Stimulated activated naive CD4-positive, alpha-beta T cell (primary cell): ENCODE data around the gene NCK1.
"Not testable (repeated sequence)": the region's sequence is repeated elsewhere in the genome, so short reads cannot be mapped to it uniquely, and the experiment has no call there.

Experiments
- DNase-seq, 6 experiments: peaks; one replicate each; lab custom pipeline; 2025; lab: John Stamatoyannopoulos, UW

The NCK1 gene

DNA sequence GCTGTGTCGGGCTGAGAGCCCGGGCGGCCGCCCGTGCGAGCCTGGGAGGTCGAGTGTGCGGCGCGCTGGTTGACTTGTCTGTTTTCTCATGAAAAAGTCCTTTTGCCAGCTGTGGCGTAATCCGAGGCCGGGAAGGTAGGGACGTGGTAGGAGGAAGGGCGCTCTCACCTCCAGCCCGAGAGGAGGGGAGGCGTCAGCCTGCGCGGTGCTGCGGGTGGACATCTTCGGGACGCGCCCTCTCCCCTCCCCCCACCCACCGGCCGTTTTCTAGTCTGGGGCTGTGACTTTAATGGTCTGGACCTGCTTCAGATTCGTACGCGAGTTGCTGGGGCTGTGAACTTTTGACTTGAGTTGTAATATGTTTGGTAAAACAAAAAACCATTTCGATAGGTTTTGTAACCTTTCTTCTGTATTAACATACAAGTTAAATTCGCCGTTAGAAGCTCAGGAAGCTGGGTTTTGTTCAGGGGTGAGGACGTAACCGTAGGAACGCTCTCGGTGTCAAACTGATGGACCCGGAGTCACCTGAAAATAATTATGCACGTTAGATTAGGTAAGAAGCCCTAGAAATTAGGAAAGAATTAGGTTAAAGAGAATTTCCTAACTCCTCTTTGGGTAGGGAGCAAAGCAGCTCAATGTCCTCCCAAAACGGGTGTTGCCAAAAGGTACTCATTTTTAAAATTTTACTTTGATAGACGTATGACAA, 762 bp downstream of the NCK1 start:
- DNase-seq: peak in 3 of 6 experiments; percentile 21 to 56 (median 51)

DNA sequence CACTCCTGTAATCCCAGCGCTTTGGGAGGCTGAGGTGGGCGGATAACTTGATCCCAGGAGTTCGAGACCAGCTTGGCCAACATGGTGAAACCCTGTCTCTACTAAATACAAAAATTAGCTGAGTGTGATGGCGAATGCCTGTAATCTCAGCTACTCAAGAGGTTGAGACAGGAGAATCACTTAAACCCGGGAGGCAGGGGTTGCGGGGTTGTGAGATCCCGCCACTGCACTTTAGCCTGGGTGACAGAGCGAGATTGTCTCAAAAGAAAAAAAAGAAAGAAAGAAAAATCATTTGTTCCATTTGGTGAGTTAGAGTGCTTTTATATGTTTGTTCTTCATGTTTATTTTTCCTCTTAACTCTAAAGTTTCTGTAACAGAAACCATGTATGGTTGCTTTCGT, 7.3 kb downstream of the NCK1 start:
- no peak for DNase-seq

DNA sequence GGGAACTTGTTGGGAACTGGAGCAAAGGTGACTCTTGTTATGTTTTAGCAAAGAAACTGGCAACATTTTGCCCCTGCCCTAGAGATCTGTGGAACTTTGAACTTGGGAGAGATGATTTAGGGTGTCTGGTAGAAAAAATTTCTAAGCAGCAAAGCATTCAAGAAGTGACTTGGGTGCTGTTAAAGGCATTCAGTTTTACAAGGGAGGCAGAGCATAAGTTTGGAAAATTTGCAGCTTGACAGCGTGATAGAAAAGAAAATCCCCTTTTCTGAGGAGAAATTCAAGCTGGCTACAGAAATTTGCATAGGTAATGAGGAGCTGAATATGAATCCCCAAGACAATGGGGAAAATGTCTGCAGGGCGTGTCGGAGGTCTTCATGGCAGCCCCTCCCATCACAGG, 10.2 kb downstream of the NCK1 start:
- DNase-seq: not testable (repeated sequence)

DNA sequence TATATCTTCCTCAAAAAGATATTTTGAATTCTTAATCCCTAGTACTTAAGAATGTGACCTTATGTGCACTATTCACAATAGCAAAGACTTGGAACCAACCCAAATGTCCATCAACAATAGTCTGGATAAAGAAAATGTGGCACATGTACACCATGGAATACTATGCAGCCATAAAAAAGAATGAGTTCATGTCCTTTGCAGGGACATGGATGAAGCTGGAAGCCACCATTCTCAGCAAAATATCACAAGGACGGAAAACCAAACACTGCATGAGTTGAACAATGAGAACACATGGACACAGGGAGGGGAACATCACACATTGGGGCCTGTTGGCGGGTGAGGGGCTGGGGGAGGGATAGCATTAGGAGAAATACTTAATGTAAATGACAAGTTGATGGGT, 17.5 kb downstream of the NCK1 start:
- DNase-seq: not testable (repeated sequence)

DNA sequence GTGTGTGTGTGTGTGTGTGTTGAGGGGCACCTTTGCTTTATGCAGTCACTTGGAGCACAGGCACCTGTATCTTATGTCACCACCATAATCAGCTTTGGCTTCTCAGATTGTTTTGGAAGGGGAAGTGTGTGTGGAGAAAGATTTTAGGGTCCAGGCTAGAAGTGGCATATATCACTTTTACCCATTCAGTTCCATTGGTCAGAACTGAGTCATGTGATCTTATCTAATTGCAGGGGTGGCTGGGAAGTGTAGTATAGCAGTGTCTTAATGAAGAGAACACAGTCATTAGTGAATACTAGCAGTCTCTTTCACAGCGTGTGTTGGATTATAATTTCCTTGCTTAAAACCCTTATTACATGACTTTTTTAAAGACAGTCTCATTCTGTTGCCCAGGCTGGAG, 20.6 kb downstream of the NCK1 start:
- DNase-seq: peak in 2 of 6 experiments; percentile 15 to 16

DNA sequence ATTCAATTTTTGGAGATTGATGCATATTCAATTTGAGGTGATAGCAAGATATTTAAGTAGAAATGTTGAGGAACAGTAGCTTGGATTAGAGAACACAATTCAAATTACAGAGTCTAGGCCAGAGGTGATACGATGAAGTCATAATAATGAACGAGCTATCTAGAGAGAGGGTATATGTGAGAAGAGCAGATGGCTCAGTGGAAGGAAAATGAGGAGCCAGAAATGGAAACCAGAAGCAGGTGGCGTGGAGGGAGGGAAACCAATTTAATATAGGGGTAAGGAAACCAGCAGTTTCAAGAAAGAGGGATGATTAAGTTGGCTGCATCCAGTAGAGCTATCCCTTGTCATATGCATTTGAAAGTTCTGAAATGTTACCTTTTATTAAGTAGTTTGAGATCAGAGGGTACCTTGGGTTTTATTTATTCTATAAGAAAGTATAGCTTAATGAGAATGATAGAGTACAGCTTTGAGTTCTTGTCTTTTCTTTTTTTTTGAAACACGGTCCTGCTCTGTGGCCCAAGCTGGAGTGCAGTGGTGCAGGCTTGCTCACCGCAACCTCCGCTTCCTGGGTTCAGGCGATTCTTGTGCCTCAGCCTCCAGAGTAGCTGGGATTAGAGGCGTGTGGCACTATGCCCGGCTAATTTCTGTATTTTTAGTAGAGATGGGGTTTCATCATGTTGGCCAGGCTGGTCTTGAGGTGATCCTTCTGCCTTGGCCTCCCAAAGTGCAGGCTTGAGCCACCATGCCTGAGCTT, 22.1 kb downstream of the NCK1 start:
- DNase-seq: no peak

DNA sequence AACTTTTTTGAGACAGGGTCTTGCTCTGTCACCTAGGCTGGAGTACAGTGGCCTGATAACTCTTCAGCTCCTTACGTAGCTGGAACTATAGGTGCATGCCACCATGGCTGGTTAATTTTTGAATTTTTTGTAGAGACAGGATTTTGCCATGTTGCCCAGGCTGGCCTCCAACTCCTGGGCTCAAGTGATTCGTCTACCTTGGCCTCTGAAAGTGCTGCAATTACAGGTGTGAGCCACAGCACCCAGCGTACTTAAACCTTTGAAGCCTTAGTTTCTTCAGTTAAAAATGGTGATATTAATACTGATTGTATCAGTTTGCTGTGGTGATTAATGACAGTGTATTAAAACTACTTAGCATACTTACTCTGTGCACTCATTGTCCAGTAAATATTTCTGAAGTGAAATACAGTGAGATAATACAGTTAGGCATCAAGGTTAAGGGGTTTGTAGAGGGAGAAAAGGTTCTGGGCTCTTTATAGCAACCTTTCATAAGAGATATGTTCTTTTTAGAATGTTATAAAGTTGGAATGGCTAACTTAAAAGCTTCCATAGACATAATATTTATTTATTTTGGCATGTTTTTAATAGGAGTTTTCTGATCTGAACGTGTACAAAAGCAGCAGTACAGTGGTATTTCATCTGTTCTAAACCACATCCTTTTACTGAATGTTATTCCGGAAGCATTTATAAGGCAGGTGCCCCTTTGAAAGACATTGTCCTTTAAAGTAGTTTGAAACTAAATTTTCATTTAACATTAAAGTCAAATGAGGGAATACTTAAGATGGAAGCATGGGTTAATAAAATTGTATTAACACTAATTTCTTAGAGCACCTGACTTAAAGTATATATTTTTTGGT, 23.6 kb downstream of the NCK1 start:
- peak in 3 of 6 experiments; percentile 7 to 38 (median 35) for DNase-seq

DNA sequence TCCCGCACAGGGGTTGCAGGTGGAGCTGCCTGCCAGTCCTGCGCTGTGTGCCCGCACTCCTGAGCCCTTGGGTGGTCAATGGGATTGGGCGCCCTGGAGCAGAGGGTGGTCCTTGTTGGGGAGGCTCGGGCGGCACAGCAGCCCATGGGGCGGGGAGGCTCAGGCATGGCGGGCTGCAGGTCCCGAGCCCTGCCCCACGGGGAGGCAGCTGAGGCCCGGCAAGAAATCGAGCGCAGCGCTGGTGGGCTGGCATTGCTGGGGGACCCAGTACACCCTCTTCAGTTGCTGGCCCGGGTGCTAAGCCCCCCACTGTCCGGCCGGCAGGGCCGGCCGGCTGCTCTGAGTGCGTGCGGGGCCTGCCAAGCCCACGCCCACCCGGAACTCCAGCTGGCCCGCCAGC, 27.9 kb downstream of the NCK1 start:
- no peak for DNase-seq

DNA sequence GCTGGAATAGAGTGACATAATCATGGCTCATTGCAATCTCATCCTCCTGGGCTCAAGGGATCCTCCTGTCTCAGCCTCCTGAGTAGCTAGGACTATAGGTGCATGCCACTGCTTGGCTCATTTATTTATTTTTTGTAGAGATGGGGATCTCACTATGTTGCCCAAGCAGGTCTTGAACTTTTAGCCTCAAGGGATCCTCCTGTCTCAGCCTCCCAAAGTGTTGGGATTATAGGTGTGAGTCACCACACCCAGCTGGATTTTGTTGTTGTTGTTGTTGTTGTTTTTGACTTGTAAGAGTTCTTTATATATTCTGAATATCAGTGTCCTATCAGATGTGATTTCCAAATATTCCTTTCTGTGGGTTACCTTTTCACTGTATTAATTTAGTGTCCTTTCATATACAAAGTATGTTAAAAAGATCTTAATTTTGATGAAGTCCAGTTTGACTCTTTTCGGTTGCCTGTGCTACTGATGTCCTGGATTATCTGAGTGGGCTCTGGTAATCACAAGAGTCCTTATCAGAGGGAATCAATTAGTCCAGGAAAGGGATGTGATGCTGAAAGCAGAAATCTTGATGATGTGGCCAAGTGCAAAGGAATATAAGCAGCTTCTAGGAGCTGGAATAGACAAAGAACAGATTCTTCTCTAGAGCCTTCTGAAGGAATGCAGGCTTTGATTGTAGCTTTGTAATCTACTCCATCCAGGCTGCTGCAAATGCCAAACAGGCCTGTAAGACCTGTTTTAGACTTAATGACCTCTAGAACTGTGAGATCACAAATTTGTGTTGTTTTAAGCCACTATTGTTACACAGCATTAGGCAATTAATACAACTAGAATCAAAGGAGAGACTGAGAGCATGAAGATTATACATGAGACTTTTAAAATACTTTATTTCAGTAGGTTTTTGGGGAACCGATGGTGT, 30.2 kb downstream of the NCK1 start:
- no peak for DNase-seq

DNA sequence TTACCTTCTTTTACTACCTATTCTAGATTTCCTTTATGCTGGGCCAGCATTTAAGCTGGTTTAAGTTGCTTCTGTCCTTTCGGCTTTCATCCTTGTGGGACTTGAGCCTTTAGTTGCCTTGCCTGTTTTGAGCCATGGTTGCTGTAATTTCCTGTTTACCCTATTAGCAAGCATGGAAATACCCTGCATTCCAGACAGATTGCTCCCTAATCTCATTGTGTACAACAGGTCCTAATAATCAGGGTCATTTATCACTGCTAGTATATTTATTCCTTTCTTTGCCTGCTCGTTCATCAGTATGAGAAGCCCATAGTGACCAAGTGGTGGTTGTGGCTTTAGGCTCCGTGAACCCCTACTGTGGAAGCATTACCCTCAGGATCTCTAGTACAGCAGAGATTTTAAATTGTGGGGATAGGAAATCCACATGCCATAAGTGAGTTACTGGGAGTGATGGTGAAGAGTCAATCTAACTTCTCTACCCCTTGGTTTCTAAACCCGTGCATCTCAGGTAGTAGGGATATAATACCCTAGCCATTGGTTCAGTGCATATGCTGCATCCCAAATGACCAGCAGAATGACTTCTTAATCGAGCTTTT, 31.9 kb downstream of the NCK1 start:
- no peak for DNase-seq

DNA sequence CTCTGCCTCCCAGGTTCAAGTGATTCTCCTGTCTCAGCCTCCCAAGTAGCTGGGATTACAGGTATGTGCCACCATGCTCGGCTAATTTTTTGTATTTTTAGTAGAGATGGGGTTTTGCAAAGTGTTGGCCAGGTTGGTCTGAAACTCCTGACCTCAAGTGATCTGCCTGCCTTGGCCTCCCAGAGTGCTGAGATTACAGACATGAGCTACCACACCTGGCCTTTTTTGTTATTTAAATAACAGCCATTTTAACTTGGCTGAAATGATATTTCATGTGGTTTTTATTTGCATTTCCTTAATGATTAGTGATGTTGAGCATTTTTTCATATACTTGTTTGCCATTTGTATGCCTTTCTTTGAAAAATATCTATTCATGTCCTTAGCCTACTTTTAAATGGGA, 35.2 kb downstream of the NCK1 start:
- not testable (repeated sequence) for DNase-seq

DNA sequence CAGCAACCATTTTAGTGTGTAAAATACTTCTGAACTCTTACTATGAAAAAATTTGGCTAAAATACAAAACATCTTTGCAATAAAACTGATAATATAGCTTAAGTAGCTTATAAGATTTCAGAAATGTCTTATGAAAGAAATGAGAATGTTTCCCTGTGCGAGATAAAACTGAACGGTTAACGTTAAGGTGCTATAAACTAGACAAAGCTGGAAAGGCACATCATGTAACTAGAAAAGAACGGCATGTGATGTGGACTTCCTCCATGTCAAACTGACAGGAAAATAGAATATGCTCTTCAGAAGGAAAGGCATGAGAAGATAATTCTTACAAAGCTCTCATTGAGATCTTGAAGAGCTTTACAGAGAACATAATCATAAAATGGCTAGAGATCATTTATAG, 36.5 kb downstream of the NCK1 start:
- peak in 1 of 6 experiments; percentile 9 for DNase-seq

DNA sequence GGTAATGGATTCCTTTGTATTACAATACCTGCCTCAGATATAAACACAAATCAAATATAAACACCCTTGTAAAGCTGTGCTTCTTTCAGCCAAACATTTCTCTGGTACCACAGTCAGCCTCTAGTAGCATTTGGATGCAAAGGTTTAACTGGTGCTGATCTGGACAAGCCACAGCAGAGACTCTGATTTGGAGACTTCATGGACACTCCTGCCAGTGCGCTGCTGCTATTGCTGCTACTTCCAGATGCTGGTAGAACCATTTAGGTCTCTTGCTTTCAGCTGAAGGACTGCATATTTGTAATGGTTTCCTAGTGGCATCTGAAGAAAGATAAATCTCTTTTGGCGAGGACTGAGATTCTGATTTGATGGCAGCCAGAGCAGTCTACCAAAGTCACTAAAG, 36.9 kb downstream of the NCK1 start:
- DNase-seq: no peak

DNA sequence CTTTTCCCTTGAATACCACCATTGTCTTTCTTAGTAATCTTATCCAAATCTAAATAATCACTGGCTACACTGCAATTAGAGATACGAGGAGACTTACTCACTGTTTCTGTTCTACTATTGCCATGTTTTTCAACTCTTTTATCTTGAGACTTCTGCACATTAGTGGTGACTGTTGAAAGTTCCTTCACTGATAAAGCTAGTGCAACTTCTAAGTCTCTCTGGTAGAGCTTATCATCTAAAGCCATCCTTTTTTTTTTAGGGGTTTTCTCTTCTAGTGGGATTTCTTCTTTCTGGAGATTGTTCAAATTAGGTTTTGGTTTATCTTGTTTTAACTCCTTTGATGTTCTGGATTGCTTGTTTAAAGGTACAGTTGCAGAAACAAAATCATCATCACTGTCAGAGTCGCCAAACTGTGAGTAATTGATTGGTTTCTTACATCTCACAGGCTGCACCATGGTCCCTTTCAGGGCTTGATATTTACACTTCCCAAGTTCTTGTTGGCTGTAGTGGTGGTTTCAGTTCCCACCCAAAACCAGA, 37.7 kb downstream of the NCK1 start:
- no peak for DNase-seq

DNA sequence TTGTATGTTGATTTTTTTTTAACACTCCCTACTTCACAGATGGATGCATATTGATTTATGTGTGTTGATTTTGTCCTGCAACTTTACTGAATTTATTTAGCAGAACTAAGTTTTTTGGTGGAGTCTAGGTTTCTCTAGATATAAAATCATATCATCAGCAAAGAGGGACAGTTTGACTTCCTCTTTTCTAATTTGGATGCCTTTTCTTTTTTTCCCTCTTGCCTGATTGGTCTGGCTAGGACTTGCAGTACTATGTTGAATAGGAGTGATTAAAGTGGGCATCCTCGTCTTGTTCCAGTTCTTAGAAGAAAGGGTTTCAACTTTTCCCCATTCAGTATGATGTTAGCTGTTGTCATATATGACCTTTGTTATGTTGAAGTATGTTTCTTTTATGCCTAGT, 38.7 kb downstream of the NCK1 start:
- not testable (repeated sequence) for DNase-seq

DNA sequence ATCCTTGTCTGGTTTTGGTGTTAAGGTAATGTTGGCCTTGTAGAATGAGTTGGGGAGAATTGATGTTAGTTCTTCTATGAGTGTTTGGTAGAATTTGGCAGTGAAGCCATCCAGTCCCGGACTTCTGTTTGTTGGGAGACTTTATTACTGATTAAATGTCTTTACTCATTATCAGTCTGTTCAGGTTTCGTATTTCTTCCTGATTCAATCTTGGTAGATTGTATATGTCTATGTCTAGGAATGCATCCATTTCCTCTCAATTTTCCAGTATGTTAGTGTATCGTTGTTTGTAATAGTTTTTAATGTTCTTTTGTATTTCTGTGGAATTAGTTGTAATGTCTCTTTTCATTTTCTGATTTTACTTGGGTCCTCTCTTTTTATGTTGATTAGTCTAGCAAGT, 39.4 kb downstream of the NCK1 start:
- DNase-seq: no peak

DNA sequence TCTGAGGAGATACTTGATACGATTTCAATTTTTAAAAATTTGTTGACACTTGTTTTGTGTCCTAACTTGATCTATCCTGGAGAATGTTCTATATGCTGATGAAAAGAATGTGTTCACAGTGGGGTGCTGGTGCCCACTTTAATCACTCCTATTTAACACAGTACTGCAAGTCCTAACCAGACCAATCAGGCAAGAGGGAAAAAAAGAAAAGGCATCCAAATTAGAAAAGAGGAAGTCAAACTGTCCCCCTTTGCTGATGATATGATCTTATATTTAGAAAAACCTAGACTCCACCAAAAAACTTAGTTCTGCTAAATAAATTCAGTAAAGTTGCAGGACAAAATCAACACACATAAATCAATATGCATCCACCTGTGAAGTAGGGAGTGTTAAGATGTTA, 40.5 kb downstream of the NCK1 start:
- not testable (repeated sequence) for DNase-seq

DNA sequence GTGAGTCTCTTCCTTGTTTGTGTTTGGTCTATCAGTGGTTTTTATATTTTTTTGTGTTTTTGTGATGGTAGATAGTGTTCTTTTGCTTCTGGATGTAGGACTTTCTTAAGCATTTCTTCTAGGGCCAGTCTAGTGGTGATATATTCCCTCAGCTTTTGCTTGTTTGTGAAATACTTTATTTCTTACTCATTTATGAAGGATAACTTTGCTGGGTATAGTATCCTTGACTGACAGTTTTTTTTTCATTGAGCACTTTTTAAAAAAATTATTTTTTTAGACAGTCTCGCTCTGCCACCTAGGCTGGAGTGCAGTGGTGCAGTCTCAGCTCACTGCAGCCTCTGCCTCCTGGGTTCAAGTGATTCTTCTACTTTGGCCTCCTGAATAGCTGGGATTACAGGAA, 41.9 kb downstream of the NCK1 start:
- DNase-seq: no peak

DNA sequence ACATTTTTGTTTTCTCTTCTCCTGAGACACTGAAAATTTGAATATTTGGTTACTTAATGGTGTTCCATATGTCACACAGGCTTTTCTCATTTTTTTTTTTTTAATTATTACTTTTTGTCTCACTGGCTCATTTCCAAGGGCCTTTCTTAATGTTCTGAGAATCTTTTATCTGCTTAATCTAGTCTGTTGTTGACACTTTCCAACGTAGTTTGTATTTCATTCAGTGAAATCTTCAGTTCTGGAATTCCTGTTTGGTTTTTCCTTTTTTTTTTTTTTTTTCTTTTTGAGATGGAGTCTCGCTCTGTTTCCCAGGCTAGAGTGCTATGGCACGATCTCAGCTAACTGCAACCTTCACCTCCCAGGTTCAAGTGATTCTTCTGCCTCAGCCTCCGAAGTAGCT, 42.7 kb downstream of the NCK1 start:
- no peak for DNase-seq

DNA sequence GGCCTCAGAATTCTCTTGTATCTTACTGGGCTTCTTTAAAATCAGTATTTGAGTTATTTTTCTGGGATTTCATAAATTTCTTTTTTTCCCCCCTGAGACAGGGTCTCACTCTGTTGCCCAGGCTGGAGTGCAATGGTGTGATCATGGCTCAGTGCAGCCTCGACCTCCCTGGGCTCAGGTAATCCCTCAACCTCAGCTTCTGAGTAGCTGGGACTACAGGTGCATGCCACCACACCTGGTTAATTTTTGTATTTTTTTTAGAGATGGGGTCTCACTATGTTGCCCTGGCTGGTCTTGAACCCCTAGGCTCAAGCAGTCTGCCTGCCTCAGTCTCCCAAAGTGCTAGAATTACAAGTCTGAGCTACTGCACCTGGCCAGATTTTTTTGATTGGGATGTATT, 43.5 kb downstream of the NCK1 start:
- no peak for DNase-seq

DNA sequence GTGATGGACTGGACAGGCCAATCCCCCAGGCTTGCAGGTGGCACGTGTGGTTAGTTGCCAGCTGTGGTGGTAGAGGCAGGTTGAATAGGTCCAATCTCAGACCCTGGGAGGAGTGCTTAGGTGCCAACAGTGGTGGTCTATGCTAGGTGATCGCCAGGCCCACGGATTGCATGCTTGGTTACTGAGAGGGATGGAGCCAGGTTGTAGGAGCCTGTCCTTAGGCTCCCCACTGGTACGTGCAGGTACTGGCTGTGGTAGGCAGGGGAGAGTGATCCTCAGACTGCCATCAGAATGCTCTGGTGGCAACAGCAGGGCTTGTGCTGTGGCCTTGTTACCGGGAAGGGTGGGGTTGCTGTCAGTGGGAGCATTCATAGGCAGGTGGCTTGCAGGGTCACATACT, 44.7 kb downstream of the NCK1 start:
- DNase-seq: no peak
